ENCODE results near the gene VWA3B.
A peak's percentile ranks its signal among the peaks of the same experiment; 100 is the strongest.
"Not testable (repeated sequence)": the region's sequence is repeated elsewhere in the genome, so short reads cannot be mapped to it uniquely, and the experiment has no call there.

The VWA3B gene

GRCh38 chr2:98118852-98119251, 31.9 kb downstream of the VWA3B start:
- Histone ChIP-seq H3K9ac (no peak overlapping the region), H3K4me2 (no peak overlapping the region), H4K20me1 (no peaks in the 10 kb centered on the region), H3K9me3 (replicated peaks in 1 of 11) (peaks cover 0 to 5% (median 2%) of the 10 kb centered on the region in 11 experiments; a peak in 15 of 22 replicates), H3K27ac (no peak overlapping the region), H3K36me3 (no peaks in the 10 kb centered on the region), H3K4me1 (peaks cover 0 to 10% (median 8%) of the 10 kb centered on the region in 10 experiments; a peak in 11 of 20 replicates), H3K27me3 (no peaks in the 10 kb centered on the region), H3K4me3 (no peak overlapping the region)
- no peak for TF ChIP-seq Cebpa-rat (IDR thresholded peaks at IDR 0.05)

- Histone ChIP-seq H3K9ac (no peak overlapping the region), H3K4me2 (no peak overlapping the region), H3K4me1 (peaks cover 0 to 12% (median 8%) of the 10 kb centered on the region in 10 experiments; a peak in 11 of 20 replicates), H3K36me3 (no peaks in the 10 kb centered on the region), H3K27me3 (peaks cover 0 to 10% (median 0%) of the 10 kb centered on the region in 11 experiments; a peak in 1 of 22 replicates), H3K27ac (no peak overlapping the region), H3K4me3 (no peak overlapping the region), H4K20me1 (no peaks in the 10 kb centered on the region), H3K9me3 (replicated peaks in 1 of 11) (no peaks in the 10 kb centered on the region)
- no peak for TF ChIP-seq Cebpa-rat (IDR thresholded peaks at IDR 0.05)
Measured at GRCh38 chr2:98121149-98121548, 34.2 kb downstream of the VWA3B start.

GRCh38 chr2:98122524-98122923, 35.6 kb downstream of the VWA3B start:
- H4K20me1 ChIP-seq, result no peaks in the 10 kb centered on the region
- H3K4me2 ChIP-seq, result no peak overlapping the region
- peaks cover 0 to 12% (median 8%) of the 10 kb centered on the region in 10 experiments; a peak in 11 of 20 replicates for H3K4me1 ChIP-seq
- H3K27me3 ChIP-seq, result peaks cover 0 to 13% (median 0%) of the 10 kb centered on the region in 11 experiments; a peak in 1 of 22 replicates
- H3K36me3 ChIP-seq, result no peaks in the 10 kb centered on the region
- H3K9me3 ChIP-seq (replicated peaks in 1 of 11), result no peaks in the 10 kb centered on the region
- H3K27ac ChIP-seq, result no peak overlapping the region
- H3K4me3 ChIP-seq, result no peak overlapping the region
- H3K9ac ChIP-seq, result no peak overlapping the region
- TF ChIP-seq Cebpa-rat (IDR thresholded peaks at IDR 0.05), result no peak

- Histone ChIP-seq H3K27ac (no peak overlapping the region), H3K4me2 (peak overlapping the region in 7 of 11 experiments; percentile 10 to 49 (median 24); a peak in 9 of 22 replicates), H4K20me1 (no peaks in the 10 kb centered on the region), H3K27me3 (peaks cover 0 to 17% (median 0%) of the 10 kb centered on the region in 11 experiments; a peak in 1 of 22 replicates), H3K4me3 (no peak overlapping the region), H3K36me3 (no peaks in the 10 kb centered on the region), H3K4me1 (peaks cover 0 to 12% (median 8%) of the 10 kb centered on the region in 10 experiments; a peak in 11 of 20 replicates), H3K9me3 (replicated peaks in 1 of 11) (no peaks in the 10 kb centered on the region), H3K9ac (no peak overlapping the region)
- no peak for TF ChIP-seq Cebpa-rat (IDR thresholded peaks at IDR 0.05)
Measured at GRCh38 chr2:98123286-98123685, 36.3 kb downstream of the VWA3B start.

- Histone ChIP-seq H3K9ac (no peak overlapping the region), H3K9me3 (replicated peaks in 1 of 11) (no peaks in the 10 kb centered on the region), H3K36me3 (no peaks in the 10 kb centered on the region), H4K20me1 (no peaks in the 10 kb centered on the region), H3K4me1 (peaks cover 0 to 12% (median 8%) of the 10 kb centered on the region in 10 experiments; a peak in 11 of 20 replicates), H3K4me3 (no peak overlapping the region), H3K4me2 (no peak overlapping the region), H3K27me3 (peaks cover 0 to 17% (median 0%) of the 10 kb centered on the region in 11 experiments; a peak in 1 of 22 replicates), H3K27ac (no peak overlapping the region)
- no peak for TF ChIP-seq Cebpa-rat (IDR thresholded peaks at IDR 0.05)
Measured at GRCh38 chr2:98126061-98126460, 39.1 kb downstream of the VWA3B start.

GRCh38 chr2:98127229-98127989, 40.4 kb downstream of the VWA3B start:
- Histone ChIP-seq H3K4me2 (no peak overlapping the region), H3K27ac (no peak overlapping the region), H3K27me3 (peaks cover 0 to 24% (median 0%) of the 10 kb centered on the region in 11 experiments; a peak in 3 of 22 replicates), H3K4me1 (peaks cover 0 to 12% (median 8%) of the 10 kb centered on the region in 10 experiments; a peak in 11 of 20 replicates), H3K4me3 (no peak overlapping the region), H3K9ac (no peak overlapping the region), H3K9me3 (replicated peaks in 1 of 11) (no peaks in the 10 kb centered on the region), H4K20me1 (no peaks in the 10 kb centered on the region), H3K36me3 (no peaks in the 10 kb centered on the region)
- TF ChIP-seq Cebpa-rat (IDR thresholded peaks at IDR 0.05), result no peak

GRCh38 chr2:98128556-98129109, 41.7 kb downstream of the VWA3B start:
- no peak overlapping the region for H3K4me2 ChIP-seq
- H3K9ac ChIP-seq, result no peak overlapping the region
- H4K20me1 ChIP-seq, result no peaks in the 10 kb centered on the region
- no peak overlapping the region for H3K27ac ChIP-seq
- no peak overlapping the region for H3K4me3 ChIP-seq
- TF ChIP-seq Cebpa-rat (IDR thresholded peaks at IDR 0.05), result no peak
- H3K4me1 ChIP-seq, result peaks cover under 1 to 9% (median 5%) of the 10 kb centered on the region in 10 experiments; a peak in 16 of 20 replicates
- no peaks in the 10 kb centered on the region for H3K36me3 ChIP-seq
- no peaks in the 10 kb centered on the region for H3K9me3 ChIP-seq (replicated peaks in 1 of 11)
- H3K27me3 ChIP-seq, result peaks cover 0 to 37% (median 0%) of the 10 kb centered on the region in 11 experiments; a peak in 4 of 22 replicates

- H3K36me3 ChIP-seq; H4K20me1 ChIP-seq; H3K4me2 ChIP-seq; H3K9me3 ChIP-seq (replicated peaks in 1 of 11); H3K27ac ChIP-seq; H3K4me3 ChIP-seq; H3K9ac ChIP-seq: not testable (repeated sequence)
- Histone ChIP-seq H3K4me1 (peaks cover 5 to 22% (median 16%) of the 10 kb centered on the region in 10 experiments; a peak in 19 of 20 replicates), H3K27me3 (peaks cover 0 to 34% (median 0%) of the 10 kb centered on the region in 11 experiments; a peak in 4 of 22 replicates)
Measured at GRCh38 chr2:98130073-98130472, 43.1 kb downstream of the VWA3B start.
